ENCODE data around the gene LCN12. TPM values are rescaled to one million over a fixed set of nuclear protein-coding genes. Genes with fewer than 3 reads are reported as not detected.
"Not testable (repeated sequence)": the region's sequence is repeated elsewhere in the genome, so short reads cannot be mapped to it uniquely, and the experiment has no call there.

Gene LCN12
- polyA plus RNA-seq, 5 donors: 9.1 to 25.3 (median 21.1) TPM

GRCh38 chr9:136988872-136989271 lies 36.8 kb downstream of the LCN12 start:
- no peak for DNase-seq

GRCh38 chr9:136990242-136990911 lies 38.3 kb downstream of the LCN12 start:
- DNase-seq: no peak

DNA sequence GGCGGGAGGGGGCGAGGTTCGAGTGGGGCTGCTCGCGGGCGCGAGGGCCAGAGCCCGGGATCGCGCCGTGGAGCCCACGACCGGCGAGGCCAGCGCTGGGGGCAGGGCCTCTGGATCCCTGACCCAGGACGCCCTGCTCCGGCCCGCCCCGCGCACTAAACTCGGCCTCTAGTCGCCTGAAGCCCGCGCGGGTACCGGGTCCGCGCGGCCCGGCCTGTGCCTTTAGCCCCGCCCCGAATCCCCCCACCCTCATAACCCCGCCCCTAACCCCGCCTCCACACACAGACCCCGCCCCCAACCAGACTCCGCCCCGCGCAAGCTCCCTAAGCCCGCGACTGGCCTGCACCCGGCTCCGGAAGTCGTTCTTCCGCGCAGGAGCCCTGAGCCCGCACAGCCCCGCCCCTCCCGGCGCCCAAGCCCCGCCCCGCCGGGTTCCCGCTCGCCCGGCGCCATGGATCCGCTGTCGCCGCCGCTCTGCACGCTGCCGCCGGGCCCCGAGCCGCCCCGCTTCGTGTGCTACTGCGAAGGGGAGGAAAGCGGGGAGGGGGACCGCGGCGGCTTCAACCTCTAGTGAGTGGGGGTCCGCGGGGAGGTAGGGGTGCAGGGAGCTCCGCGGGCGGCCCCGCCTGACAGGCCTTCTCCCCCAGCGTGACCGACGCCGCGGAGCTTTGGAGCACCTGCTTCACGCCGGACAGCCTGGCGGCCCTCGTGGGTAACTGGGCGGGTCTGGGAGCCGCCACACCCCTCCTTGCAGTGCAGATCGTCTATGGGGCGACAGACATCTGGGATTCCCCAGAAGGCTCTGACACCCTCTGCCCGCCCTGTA lies 40.1 kb downstream of the LCN12 start, which contains the start of gene PAXX:
Gene PAXX (plus strand): TSS at position 430 of the 826 bp plus-strand sequence. CDS start 22 bp downstream, at position 452.
- DNase-seq: peak; percentile 79 to 82

GRCh38 chr9:136992819-136993369 lies 40.8 kb downstream of the LCN12 start:
- no peak for DNase-seq

- no peak for DNase-seq
These were observed 42.3 kb downstream of the LCN12 start for GRCh38 chr9:136994180-136994887.

GRCh38 chr9:136994888-136995230 lies 42.8 kb downstream of the LCN12 start:
- no peak for DNase-seq

GRCh38 chr9:136995362-136995761 lies 43.3 kb downstream of the LCN12 start:
- DNase-seq: no peak

DNA sequence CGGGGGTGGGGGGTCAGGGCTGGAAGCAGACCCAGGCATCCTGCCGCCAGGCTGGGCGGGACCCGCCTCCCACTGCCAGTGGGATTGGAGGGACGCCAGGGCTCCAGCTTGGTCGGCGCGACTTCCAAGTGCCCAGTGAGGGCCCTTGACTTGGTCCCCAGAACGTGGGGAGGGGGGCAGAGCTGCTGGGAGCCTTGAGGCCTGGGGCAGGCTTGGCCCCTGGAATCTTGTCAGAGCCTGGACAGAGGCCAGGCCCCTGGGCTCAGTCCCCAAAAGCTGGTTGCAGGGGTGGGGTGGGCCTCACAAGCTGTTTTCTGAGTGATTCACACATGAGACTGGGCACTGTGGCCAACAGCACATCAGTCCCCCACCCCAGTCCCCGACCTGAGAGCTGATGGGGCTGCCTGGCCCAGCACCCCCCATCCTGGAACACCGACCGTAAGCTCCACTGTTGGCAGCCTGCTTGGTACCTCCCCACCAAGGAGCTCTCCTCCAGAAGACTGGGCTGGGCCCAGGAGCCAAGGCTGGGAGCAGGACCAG lies 43.8 kb downstream of the LCN12 start:
- peak; percentile 77 to 81 for DNase-seq

- DNase-seq: peak in 1 of 2 donors; percentile 38
These were observed 44.6 kb downstream of the LCN12 start, which contains the start of gene CLIC3 for GRCh38 chr9:136996361-136997292. CLIC3 (minus strand) TSS chr9:136996568; CDS start chr9:136996543, 25 bp downstream.

DNA sequence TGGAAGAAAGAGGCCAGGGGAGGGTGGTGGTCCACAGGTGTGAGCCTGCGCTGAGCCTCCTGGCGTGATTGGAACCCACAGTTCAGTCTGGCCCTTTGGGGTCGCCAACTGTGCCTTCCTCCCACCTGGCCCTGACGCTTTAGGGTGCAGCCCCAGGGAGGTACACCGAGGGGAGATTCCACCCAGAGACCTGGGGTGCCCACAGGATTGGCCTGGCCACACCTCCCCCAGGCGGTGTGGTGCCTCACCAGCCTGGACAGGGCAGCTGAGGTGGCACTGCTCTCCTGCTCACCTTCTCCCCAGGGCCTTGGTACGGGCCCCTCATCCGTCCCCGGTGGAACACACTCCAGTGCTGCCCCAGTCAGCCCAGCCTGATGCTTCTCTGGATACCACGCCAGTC lies 45.3 kb downstream of the LCN12 start:
- no peak for DNase-seq

GRCh38 chr9:136997830-136998234 lies 45.8 kb downstream of the LCN12 start:
- no peak for DNase-seq

DNA sequence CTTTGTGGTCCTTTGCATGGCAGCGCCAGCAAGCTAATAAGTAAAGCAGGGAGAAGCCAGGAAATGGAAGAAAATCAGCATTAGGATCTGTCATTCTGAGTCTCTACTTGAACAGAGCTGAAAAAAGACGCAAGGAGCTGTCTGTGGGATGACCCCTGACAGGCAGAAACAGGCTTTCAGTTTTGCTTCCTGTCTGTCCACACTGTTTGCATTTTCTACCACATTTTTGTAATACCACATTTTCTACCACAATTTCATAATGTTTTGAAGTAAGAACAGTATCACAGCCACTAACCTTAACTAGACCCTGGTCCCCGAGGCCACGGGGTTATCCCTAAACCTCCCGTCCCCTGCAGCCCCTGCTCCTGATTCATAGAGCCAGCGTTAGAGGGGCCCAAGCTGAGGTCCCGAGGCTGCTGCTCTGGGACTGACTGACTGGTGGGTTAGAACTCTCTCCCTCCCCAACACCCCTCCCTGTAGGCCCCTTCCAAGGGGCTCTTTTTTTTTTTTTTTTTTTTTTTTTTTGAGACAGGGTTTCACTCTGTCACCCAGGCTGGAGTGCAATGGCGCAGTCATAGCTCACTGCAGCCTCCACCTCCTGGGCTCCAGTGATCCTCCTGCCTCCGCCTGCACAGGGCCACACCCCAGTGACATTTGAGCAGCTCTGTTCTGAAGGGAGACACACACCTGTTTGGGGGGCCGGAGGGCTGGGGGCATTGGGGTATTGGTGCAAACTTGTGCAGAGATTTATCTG lies 48.3 kb downstream of the LCN12 start:
- DNase-seq: no peak

GRCh38 chr9:137001857-137002645 lies 50.0 kb downstream of the LCN12 start:
- no peak for DNase-seq

DNA sequence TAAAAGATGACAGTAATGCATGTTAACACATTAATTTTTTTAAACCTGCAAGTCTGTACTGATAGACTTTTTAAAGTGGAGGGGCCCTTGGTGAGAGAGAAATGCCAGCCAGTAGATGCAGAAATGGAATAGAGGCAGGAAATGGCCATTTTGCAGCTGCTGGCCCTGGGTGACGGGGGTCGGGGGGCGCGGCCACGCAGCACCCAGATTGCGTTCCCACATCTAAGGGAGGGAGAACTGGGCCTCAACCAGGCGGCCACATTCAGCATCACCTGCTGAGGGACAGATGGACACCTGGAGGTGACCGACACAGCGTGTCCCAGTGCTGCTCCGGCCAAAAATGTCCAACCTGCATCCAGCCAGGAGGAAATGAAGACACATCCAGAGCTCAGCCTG lies 50.6 kb downstream of the LCN12 start:
- DNase-seq: no peak

DNA sequence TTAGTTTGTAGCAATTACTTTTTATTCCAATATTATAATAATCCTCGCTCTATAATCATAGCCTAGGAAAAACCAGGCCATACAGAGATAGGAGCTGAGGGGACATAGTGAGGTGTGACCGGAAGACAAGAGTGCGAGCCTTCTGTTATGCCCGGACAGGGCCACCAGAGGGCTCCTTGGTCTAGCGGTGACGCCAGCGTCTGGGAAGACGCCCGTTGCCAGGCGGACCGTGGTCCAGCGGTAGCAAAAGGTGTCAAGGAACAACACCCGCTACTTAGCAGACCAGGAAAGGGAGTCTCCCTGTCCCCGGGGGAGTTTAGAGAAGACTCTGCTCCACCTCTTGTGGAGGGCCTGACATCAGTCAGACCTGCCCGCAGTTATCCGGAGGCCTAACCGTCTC lies 52.2 kb downstream of the LCN12 start:
- DNase-seq: not testable (repeated sequence)
